ENCODE measurements around the gene SMIM13.

Gene SMIM13

DNA sequence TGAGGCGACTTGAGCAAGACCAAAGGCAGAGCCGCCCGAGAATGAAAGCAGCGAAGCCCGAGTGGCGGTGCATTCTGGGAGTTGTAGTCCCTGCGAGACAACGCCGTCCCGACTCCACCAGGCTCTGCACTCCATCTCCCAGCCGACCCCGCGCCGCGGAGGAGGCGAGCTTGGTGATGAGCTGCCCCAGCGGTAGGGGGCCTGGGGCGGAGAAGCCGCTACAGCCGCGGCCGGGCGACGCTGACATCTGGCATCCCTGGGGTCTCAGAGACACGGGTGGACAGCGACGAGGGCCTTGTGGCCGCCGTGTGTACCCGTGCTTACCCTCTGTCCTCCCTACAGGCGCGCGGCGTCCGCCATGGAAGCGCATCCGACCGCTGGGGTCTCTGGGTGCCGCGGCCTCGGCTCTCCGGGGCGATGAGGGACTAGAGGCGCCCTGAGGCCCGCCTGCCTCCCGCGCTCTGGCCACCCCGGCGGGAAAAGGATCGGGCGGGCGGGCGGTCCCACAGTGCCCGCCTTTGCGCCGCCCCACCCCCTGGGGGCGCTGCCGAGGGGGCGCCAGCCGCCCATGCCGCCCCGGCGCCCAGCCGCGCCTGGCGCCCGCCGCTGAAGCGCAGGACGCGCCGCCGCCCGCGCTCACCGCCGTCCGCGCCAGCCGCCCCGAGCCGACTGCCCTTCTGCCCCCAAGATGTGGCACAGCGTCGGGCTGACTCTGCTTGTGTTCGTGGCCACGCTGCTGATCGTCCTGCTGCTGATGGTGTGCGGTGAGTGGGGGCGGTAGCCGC is at the start of gene SMIM13:
Gene SMIM13 (plus strand): TSS at position 209 of the 785 bp plus-strand sequence. CDS start 480 bp downstream, at position 689.
- peak; percentile 99 for DNase-seq (ENCODE audit: low spot score)

DNA sequence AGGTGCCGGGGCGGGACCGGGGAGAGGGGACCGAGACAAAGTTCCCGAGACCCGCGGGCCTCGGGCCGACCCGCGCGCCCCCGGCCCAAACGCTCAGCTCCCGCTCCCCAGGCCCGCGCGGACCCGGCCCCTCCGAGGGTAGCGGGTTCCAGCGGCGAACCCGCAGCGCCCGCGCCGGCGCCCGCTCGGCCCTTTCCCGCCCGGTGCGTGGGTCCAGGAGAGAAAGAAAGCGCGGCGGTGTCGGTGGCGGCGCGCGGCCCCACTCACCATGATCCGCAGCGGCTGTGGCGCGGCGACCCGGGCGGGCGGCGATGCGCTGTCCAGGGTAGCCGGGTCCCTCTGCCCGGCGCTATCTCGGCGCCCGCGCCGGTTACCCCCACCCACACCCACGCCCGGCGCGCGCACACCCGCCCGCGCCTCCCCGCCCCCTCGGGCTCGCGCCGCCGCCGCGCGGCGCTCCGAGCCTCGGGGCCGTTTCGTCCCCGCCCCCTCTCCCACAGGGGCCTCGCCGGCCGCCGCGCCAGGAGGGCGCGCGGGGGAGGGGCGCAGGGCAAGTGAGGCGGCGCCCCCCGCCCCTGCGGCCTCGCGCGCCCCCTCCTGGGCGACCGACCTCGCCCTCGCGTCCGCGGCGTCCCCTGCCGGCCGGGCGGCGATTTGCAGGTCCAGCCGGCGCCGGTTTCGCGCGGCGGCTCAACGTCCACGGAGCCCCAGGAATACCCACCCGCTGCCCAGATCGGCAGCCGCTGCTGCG is 49.5 kb upstream of the SMIM13 start, which contains the start of gene ELOVL2:
Gene ELOVL2 (minus strand): TSS at position 345 of the 751 bp plus-strand sequence. CDS start 75 bp downstream, at position 270.
- DNase-seq (ENCODE audit: low spot score) = no peak

DNA sequence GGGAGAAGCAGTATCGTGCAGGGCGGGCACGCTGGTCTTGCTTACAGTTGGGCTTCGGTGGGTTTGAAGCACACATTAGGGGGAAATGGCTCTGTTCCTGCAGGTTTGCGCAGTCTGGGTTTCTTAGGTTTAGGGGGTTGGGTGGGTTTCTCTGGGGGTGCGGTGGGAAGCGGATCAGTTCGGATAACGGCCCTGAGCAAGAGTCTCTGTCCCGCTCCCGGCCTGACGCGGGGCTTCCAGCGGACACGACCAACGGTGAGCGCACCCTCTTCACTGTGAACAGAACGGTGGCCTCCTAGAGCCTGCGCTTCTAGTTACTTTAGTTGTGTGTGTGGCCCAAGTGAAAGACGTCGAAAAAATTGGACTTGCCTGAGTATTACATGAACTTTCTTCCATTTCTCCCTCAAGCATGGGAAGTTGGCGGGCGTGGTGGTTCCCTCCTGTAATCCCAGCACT is 48.9 kb upstream of the SMIM13 start:
- no peak for DNase-seq (ENCODE audit: low spot score)

DNA sequence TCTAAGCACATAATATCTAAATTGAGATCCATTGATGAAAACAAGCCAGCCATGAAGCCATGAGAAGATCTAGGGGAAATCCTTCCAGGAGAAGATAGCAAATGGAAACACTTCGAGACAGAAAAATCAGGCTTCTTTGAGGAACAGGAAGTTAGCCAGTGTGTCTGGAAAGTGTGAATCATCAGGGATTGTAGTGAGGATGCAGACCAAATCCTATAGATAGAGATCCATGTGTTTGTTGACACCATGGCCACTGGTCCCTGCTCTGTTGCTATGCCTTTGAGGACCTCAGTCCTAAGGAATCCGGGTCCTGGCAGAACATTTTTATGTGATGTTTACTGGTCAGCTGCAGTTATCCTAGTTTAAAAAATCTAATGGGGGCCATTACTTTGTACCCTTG is 42.9 kb upstream of the SMIM13 start:
- DNase-seq (ENCODE audit: low spot score) = no peak

DNA sequence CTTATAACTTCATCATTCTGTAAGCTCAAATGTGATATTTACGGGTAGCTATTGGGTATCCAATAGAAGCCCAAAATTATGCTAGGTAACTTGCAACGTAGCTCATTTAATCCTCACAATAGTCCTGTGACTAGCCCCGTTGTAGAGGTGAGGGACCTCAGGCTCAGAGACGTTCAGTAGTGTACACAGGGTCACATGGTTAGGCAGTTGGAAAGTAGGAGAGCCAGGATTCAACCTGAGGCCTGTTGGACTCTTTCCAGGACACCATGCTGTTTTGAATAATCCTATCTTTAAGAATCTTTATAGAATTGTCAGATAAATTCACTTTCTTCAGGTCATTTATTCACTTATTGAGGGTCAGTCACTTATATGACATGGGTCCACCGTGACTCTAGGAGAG is 40.3 kb upstream of the SMIM13 start:
- no peak for DNase-seq (ENCODE audit: low spot score)

DNA sequence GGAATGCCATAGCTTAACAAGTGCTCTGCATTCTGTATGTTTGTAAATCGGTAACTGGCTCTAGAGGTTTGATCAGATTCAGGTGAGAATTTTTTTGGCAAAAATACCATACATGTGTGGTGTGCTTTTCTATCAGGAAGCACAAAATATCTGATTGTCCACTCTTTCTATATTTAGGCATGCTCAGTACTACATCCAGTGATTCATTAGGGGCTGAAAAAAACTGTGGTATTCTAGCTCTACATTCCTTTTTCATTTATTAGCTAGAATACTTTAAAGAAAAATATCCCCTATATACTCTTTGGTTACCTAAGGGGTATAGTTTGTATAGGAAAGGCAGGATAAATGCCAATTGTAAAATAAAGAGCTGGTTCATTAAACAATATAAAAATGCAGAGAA is 38.9 kb upstream of the SMIM13 start:
- no peak for DNase-seq (ENCODE audit: low spot score)

DNA sequence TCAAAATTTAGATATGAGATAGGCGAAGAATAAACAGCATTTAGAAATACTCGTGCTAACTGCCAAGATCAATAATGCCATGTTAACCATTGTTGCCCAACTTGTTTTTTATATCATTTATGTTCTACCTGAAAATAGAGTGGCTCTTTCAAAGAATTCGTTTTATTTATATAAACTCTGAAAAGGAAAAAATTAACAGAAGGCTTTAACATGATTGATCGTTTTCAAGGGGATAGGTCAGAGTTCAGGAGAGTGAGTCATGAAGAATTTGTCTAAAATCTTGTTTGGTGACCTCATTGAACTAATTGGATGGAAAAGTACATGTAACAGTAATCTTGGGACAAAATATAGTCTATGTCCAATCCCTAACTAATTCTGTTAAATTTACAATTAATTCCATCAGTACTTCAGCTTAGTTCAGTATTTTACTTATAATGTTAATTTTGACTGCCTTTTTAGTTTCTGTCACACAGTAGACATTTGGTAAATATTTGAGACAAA is 38.5 kb upstream of the SMIM13 start:
- DNase-seq (ENCODE audit: low spot score) = no peak

DNA sequence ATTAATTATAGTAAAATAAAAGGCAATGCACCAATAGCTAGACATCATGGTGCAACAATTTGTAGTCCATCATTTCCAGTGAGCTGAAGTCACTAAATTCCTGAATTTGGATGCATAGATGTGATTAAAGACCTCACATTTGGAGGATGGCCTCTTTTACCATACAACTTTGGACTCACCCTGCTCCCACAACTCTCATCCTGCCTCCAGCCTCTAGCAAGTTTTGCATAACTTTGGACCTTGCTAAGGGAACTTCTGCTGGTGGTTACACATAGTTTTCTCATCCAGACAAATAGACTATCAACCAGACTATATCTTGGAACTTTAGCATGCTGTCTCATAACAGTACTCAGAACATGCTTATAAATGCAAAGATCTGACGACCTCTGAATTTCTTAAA is 36.8 kb upstream of the SMIM13 start:
- DNase-seq (ENCODE audit: low spot score) = no peak

DNA sequence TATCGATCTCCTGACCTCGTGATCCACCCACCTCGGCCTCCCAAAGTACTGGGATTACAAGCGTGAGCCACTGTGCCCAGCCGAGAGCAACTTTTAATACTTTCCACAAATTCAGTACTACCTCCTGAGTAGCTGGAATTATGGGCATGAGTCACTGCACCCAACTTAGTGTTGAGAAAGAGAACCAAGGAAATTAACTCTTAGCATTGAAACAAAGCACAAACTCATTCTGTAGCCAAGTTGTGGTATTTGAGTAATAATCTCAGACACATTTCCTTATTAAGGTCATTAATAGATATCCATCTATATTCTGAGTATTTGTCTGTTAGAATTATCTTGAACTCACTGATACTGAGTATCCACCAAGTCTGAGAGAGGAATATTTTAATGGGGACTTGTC is 35.2 kb upstream of the SMIM13 start:
- no peak for DNase-seq (ENCODE audit: low spot score)

DNA sequence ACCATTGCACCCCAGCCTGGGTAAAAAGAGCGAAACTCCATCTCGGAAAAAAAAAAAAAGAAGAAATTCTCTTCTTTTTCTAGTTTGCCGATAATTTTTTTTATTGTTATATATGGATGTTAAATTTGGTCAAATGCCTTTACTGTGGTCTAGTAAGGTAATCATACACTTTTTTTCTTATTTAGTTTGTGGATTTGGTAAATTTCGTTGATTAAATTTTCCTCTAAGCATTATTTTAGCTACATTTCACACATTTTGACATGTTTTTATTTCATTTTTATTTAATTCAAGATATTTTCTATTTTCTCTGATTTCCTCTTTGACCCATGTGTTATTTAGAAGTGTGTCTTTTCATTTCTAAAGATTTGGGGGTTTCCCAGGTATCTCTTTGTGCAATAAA is 31.6 kb upstream of the SMIM13 start:
- no peak for DNase-seq (ENCODE audit: low spot score)

DNA sequence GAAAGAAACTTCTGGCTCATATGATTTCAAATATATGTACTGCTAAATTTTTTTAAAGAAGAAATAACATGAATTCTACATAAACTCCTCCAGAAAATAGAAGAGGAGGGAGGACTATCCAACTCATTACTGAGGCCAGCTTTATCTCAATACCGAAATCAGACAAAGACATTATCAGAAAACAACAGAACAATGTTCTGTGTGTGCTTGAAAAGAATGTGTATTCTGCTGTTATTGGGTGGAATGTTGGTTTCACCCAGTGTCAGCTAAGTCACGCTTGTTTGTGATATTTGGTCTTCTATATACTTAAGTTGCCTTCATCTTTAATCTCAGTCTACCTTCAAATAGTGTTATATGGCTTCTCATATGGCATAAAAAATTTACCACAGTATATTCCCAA is 30.9 kb upstream of the SMIM13 start:
- DNase-seq (ENCODE audit: low spot score) = no peak

DNA sequence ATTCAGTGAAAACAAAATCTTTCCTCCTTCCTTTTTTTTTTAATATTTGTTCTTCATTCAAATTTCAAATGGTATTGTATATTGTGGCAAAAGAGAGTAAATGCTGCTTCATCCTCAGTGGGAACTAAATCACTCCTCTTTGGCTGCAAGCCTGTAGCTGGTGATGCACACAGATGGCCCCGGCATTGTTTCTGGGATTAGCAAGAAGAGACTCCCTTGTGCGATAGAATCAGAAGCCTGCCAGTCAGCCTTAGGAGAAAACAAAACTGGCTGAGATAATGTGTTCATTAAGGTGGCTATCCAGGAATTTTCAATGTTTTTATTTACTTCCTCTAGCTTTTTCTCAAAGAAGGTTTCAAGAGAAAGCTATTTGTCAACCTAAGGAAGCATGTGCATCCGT is 28.8 kb upstream of the SMIM13 start:
- peak; percentile 82 for DNase-seq (ENCODE audit: low spot score)

DNA sequence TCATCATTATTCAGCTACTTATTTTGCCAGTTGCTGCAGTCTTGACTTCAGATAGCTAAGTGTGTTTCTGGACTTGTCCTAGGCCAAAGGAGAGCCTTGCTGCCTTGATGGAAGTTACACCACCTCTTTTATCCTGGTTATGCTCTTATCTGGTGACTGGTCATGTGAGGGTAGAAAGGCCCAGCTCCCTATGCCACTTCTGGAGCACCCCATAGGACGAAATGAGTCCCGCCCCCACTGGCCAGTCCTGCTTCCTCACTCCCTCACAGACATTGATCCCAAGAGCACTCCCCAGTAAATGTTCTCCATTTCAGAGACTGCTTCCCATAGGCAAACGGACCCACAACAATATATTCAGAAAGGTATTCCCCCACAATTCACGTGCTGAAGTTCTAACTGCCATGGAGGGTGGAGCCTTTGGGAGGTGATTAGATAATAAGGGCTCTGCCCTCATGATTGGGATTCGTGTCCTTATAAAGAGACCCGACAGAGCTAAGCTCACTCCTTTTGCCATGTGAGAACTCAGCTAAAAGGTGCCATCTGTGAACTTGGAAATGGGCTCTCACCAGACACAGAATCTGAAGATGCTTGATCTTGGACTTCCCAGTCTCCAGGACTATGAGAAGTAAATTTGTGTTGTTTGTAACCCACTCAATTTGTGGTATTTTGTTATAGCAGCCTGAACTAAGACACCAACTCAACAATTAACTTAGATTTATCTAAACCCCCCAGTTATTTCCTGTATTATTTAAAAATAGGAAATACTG is 28.0 kb upstream of the SMIM13 start:
- DNase-seq (ENCODE audit: low spot score) = no peak

DNA sequence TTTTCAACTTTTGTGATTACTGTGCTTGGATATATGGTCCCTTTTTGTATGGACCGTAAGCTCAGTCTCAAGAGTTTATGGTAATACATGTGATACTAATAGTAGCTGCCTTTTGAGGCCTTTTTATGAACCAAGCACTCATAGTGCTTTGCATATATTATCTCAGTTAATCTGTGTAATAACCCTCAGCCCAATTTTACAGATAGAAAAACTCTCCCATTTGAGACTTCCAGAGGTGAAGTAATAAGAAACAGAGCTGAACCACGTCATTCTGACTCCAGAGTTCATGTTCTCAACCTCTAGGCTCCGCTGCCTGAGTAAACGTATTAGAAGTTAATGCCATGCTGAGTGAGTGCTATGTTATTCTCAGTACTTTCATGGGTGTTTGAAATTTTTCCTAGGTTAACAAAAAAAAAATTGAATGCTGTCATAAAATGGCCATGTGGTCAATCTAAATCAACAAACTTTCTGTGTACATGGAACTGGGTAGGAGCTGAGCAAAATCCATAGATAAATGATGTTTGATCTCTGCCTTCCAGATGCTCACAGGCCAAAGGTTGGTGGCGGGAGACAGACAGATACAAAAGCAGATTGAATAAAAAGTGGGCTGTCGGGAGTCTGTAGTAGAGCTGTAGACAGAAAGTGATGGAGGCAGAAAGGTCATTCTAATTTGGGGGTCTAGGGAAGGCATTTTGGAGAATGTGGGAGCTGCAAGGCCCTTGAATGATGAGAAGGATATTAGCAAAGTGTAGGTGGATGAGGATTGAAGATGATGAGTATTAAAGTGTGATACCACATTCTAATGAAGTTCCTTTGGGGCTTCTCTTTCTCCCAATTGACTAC is 26.9 kb upstream of the SMIM13 start:
- DNase-seq (ENCODE audit: low spot score) = no peak

DNA sequence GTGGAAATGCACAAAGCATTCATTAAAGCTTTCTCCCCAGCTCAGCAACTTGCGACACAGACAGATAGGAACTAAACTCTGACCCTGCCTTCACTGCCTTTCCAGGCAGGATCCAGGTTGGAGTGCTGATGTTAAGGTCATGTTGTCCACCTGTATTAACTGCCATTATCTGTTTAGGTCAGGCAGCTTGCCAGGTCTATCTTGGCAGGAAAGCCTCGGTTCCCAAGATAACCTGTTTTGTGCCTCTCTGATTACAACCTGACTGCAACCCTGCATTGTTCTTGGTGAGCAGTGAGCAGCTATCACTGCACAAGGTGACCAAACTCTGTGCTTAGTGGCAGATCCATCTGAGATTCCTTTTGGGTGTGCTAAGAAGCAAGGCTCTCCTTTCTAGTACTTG is 26.3 kb upstream of the SMIM13 start:
- DNase-seq (ENCODE audit: low spot score) = no peak

DNA sequence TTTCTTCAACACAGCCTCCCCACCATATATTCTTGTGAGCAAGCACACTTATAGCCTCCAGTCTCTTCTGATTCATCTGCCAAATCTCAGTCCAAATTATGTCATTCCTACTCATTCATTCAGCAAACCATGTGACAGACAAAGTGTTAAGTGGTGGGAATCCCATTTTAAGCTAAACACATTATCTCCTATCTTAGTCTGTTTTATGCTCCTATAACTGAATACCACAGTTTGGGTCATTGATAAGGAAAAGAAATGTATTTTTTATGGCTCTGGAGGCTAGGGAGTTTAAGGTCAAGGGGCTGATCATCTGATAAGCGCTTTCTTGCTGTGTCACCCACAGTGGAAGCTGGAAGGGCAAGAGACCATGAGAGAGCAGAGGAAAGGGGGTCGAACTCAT is 23.9 kb upstream of the SMIM13 start:
- DNase-seq (ENCODE audit: low spot score) = no peak

DNA sequence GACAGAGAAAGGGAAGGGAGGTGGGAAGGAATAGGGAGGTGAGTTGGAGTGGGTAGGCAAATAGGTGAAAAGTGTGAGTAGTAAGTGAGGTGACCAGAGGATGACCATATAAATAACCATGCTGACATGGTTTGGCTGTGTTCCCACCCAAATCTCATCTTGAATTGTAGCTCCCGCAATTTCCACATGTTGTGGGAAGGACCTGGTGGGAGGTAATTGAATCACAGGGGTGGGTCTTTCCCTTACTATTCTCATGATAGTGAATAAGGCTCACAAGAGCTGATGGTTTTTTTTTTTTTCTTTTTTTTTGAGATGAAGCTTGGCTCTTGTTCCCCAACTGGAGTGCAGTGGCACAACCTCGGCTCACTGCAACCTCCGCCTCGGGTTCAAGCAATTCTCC is 21.5 kb upstream of the SMIM13 start:
- no peak for DNase-seq (ENCODE audit: low spot score)

DNA sequence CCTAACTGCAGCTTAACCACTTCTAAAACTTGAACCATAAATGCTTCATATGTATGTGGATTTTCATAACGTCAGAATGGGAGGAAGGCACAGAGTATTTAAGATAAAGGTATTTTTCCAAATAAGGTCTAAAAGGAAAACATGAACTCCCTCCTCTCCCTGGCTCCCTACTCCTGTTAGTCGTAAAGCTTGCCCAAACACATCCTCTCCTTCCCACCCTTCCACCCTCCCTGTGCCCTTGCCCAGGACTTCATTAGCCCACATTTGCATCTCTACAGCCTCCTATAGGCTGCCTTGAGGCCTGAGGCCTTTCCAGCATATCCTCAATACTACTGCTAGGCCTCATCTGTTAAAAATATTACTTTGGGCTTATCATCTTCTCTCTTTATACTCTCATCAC is 17.1 kb upstream of the SMIM13 start:
- DNase-seq (ENCODE audit: low spot score) = no peak

DNA sequence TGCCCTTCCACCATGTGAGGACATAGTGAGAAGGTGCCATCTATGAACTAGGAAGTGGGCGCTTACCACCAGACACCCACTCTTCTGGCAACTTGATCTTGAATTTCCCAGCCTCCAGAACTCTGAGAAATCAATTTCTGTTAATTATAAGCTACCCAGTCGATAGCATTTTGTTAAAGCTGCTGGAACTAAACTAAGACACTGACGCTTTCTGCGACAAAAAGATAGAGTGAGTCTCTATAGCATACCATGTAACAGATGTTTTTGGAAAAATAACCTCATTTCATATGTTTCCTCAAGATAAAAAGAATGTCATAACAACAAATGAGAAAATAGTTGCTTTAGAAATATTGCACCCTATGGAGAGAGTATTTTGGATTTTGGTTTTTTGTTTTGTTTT is 15.4 kb upstream of the SMIM13 start:
- DNase-seq (ENCODE audit: low spot score) = no peak

DNA sequence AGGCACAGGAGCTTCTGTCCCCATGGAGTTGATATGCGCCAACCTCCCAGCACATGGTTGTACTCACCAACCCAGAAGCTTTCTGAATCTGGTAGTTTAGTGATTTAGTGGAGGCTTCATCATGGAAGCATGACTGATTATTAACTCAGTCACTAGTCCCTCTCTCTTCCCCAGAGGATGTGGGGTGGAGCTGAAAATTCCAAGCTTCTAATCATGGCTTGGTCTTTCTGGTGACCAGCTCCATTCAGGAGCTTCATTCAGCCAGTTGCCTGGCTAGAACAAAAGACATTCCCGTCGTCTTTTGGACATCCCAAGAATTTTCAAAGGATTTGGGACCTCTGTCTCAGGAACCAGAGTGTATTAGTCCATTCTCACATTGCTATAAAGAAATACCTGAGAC is 13.3 kb upstream of the SMIM13 start:
- no peak for DNase-seq (ENCODE audit: low spot score)

DNA sequence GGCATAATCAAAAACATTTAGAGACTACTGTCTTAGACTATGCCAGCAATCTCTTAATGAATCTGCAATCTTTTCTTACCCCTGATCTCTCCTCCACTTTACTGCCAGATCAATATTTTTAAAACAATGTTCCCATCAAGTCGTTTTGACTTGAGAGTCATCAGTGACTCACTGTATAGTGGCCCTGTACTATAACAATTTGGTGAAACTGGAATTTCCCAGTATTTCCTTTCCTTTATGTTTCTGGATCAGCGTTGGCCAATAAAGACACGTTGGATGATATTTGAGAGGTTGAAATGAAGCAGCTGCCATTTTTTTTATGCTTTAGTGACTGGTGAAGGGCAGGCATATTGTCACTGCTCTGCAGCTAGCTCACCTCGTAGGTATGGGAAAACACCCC is 10.1 kb upstream of the SMIM13 start:
- no peak for DNase-seq (ENCODE audit: low spot score)

DNA sequence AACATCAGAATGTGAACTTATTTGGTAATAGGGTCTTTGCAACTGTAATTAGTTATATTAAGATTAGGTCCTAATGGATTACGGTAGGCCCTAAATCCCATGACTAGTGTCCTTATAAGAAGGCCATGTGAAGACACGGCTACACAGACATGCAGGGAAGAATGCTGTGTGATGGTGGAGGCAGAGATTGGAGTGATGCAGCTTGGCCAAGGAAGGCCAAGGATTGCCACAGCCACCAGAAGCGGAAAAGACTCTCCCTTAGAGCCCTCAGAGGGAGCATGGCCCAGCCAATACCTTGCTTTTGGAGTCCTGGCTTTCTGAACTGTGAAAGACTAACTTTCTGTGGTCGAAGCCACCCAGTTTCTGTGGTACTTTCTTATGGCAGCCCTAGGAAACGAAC is 9.7 kb upstream of the SMIM13 start:
- DNase-seq (ENCODE audit: low spot score) = no peak
